HG03025 (cell line): ENCODE data around the gene LSP1.
"Not testable (repeated sequence)": the region's sequence is repeated elsewhere in the genome, so short reads cannot be mapped to it uniquely, and the experiment has no call there.

Experiments
- ATAC-seq: cut with Tn5 transposase; IDR thresholded peaks from one replicate; pipeline ENCODE4 v1.9.1; 2021; ENCODE audit warnings: mild to moderate bottlenecking, moderate library complexity; ENCODE audit not compliant: unreplicated experiment, low FRiP score

Gene LSP1

GRCh38 chr11:1937616-1938342 is 84.9 kb downstream of the LSP1 start:
- no peak for ATAC-seq

GRCh38 chr11:1938343-1939005 is 85.6 kb downstream of the LSP1 start:
- no peak for ATAC-seq

DNA sequence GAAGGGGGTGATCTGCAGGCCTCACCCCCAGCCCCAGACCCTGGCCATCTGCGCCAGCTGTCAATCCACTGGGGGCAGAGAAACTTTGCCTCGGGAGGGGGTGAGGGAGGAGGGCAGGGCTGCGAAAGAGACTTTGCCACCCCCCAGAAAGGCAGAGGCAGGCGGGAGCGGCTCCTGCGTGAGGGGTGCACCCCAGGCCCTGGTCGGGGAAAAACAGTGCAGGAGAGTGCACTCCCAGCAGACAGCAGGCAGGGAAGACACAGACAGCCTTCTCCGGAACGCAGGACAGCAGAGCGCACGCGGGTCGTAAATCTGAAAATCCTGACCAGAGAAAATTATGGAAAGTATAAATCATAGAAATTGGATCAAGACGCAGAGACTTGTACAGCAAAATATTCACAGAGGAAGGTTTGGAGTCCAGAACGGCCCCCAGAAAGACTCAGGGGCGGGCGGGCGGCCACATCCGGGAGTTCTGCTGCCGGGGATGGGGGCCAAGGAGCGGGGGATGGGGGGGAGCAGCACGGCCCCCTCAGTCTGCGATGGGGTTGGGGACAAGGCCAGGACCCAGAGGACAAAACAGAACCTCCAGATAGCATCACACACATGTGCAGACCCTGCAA is 86.2 kb downstream of the LSP1 start:
- ATAC-seq = no peak

DNA sequence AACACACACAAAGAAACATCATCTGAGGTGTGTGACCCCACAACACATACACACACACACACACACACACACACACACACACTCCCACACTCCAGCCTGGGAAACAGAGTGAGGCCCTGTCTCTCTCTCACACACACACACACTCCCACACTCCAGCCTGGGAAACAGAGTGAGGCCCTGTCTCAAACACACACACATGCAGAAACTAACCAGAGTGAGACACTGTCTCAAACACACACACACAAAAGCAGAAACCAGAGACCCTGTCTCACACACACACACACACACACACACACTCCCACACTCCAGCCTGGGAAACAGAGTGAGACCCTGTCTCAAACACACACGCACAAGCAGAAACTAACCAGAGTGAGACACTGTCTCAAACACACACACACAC is 86.9 kb downstream of the LSP1 start:
- not testable (repeated sequence) for ATAC-seq
